Karpas-422 (cell line): ENCODE data around the gene MAP4K1. TPM values are rescaled to one million over a fixed set of nuclear protein-coding genes. Genes with fewer than 3 reads are reported as not detected.

ENCODE experiments used
- DNase-seq: peaks from one replicate; pipeline ENCODE4 v3.0.0-alpha.2; 2015
- H2AFZ ChIP-seq: fragments of 200-600 bp; sonication (generic); 2 replicates; pipeline ENCODE4 v1.6.1; 2014; ENCODE audit warnings: antibody characterized with exemption, low read length, mixed read lengths
- H3K27ac ChIP-seq: fragments of 200-600 bp; sonication (generic); 2 replicates; pipeline ENCODE4 v1.5.1; 2014; ENCODE audit warnings: mild to moderate bottlenecking, low read length, moderate library complexity
- H3K27me3 ChIP-seq: fragments of 200-600 bp; sonication (generic); 2 replicates; pipeline ENCODE4 v1.6.1; 2014; ENCODE audit warnings: low read length, mixed read lengths
- H3K36me3 ChIP-seq: fragments of 200-600 bp; sonication (generic); 2 replicates; pipeline ENCODE4 v1.6.1; 2014; ENCODE audit warnings: low read length, mixed read lengths; ENCODE audit not compliant: insufficient read depth
- H3K4me1 ChIP-seq: fragments of 200-600 bp; sonication (generic); 2 replicates; pipeline ENCODE4 v1.6.1; 2014; ENCODE audit warnings: mild to moderate bottlenecking, low read length, mixed read lengths
- H3K4me2 ChIP-seq: fragments of 200-600 bp; sonication (generic); 2 replicates; pipeline ENCODE4 v1.6.1; 2014; ENCODE audit warnings: low read length, low read depth, mild to moderate bottlenecking; ENCODE audit not compliant: poor library complexity, severe bottlenecking
- H3K4me3 ChIP-seq: fragments of 200-600 bp; sonication (generic); 2 replicates; pipeline ENCODE4 v1.5.1; 2014; ENCODE audit warnings: mild to moderate bottlenecking, antibody characterized with exemption, low read length, mixed read lengths
- H3K79me2 ChIP-seq: fragments of 200-600 bp; sonication (generic); 2 replicates; pipeline ENCODE4 v1.6.1; 2014; ENCODE audit warnings: mild to moderate bottlenecking, low read length, mixed read lengths
- H3K9ac ChIP-seq: fragments of 200-600 bp; sonication (generic); 2 replicates; pipeline ENCODE4 v1.6.0; 2014; ENCODE audit warnings: low read length
- H3K9me2 ChIP-seq: fragments of 200-600 bp; sonication (generic), shearing (Covaris generic); replicated peaks from 2 replicates; pipeline ENCODE4 v1.6.0; 2014; ENCODE audit warnings: mild to moderate bottlenecking, low read length, moderate library complexity; ENCODE audit not compliant: insufficient read depth
- H3K9me3 ChIP-seq: fragments of 300-700, 200-600 bp; sonication (generic); 2 replicates; pipeline ENCODE4 v1.6.1; 2014; ENCODE audit warnings: low read length, mixed read lengths
- H4K20me1 ChIP-seq: fragments of 200-600 bp; sonication (generic); 2 replicates; pipeline ENCODE4 v1.6.1; 2014; ENCODE audit warnings: mild to moderate bottlenecking, antibody characterized with exemption, low read length, low read depth; ENCODE audit not compliant: insufficient read depth
- total RNA-seq: library from RNA; depleted of rRNA; stranded (reverse); fragments of >200 nt; shearing (Covaris generic); gene quantifications from 2 replicates; pipeline ENCODE4 v1.2.3, GENCODE V29; 2014; ENCODE audit warnings: low replicate concordance; rRNA removed

MAP4K1 gene
- total RNA-seq, 1 experiment from 2014 or later = 262 TPM

DNA sequence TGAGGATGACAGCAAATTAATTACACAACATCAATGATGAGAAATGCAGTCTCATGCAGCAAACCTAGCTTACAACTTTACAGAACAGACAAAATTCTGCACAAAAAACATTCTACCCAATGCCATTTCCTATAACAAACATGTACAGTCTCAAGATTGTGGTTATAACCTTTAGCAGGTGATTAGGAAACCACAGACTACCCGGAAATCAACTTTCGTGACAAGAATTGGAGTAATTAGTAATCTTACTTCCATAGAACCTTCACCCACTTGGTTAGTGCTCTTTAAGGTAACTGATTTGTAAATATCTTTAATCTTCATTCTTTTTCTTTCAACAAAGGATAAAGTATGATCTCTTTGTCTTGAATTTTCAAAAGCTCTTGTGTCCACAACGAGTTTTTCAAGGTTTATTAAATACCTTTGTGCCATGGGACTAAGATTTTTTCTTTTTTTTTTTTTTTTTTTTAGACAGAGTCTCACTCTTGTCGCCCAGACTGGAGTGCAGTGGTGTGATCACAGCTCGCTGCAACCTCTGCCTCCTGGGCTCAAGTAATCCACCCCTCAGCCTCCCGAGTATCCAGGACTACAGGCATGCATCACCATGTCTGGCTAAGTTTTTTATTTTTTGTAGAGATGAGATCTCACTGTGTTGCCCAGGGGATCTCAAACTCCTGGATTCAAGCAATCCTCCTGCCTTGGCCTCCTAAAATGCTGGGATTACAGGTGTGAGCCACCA is 78.8 kb downstream of the MAP4K1 start:
- H3K36me3 ChIP-seq = no peaks in the 10 kb centered on the region
- no peak overlapping the region for H3K4me2 ChIP-seq
- H4K20me1 ChIP-seq = no peaks in the 10 kb centered on the region
- no peak overlapping the region for H2AFZ ChIP-seq
- H3K4me3 ChIP-seq = no peak overlapping the region
- no peak overlapping the region for H3K9ac ChIP-seq
- H3K4me1 ChIP-seq = peaks cover 4% of the 10 kb centered on the region
- H3K9me2 ChIP-seq = no peaks in the 10 kb centered on the region
- no peak for DNase-seq
- H3K27me3 ChIP-seq = no peaks in the 10 kb centered on the region
- H3K27ac ChIP-seq = no peak overlapping the region
- no peaks in the 10 kb centered on the region for H3K79me2 ChIP-seq
- H3K9me3 ChIP-seq = no peaks in the 10 kb centered on the region

DNA sequence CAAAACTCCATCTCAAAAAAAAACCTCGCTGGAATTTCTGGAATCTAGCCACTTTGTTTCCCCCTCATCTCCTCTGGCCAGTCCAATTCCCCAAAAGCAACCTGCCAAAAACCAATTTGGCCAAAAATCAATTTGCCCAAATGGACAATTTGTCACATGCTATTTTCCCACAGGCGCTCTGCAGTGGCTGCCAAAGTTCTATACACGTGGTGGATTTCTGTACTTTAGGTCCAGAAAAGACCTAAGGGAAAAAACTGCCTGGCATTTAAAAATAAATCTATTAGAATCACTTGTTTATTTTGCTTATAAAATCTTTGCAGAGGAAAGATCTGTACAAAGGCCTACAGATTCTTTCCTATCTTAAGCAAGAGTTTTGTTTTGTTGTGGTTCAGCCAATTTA is 79.4 kb downstream of the MAP4K1 start:
- Histone ChIP-seq H4K20me1 (no peaks in the 10 kb centered on the region), H2AFZ (no peak overlapping the region), H3K27me3 (no peaks in the 10 kb centered on the region), H3K27ac (no peak overlapping the region), H3K9ac (no peak overlapping the region), H3K4me3 (no peak overlapping the region), H3K9me2 (no peaks in the 10 kb centered on the region), H3K4me2 (no peak overlapping the region), H3K36me3 (no peaks in the 10 kb centered on the region), H3K79me2 (no peaks in the 10 kb centered on the region), H3K4me1 (peaks cover 3% of the 10 kb centered on the region; the same call in 1 of the 2 replicates), H3K9me3 (no peaks in the 10 kb centered on the region)
- no peak for DNase-seq

Other genes starting within 250 kb of the MAP4K1 start
- 188 and 199 TPM in 2 replicates for gene PSMD8, start 243.4 kb downstream of the MAP4K1 start, total RNA-seq
- gene GGN, start 229.9 kb downstream of the MAP4K1 start, total RNA-seq = not detected in 2 replicates
- 0.07 and 0.11 TPM in 2 replicates for gene SPRED3, start 229.3 kb downstream of the MAP4K1 start, total RNA-seq
- 12.8 and 21.4 TPM in 2 replicates for gene FAM98C, start 214.9 kb downstream of the MAP4K1 start, total RNA-seq
- 0.14 and 0.15 TPM in 2 replicates for gene RASGRP4, start 191.7 kb downstream of the MAP4K1 start, total RNA-seq
- gene RYR1, start 184.3 kb downstream of the MAP4K1 start, total RNA-seq = 0.45 and 1.3 TPM in 2 replicates
- gene EIF3K, start 1.2 kb upstream of the MAP4K1 start, total RNA-seq = 474 and 745 TPM in 2 replicates
- gene ACTN4, start 29.7 kb upstream of the MAP4K1 start, total RNA-seq = 54.6 and 106 TPM in 2 replicates
- 0.40 TPM in 1 of 2 replicates, not detected in the other for gene CAPN12, start 126.5 kb upstream of the MAP4K1 start, total RNA-seq
- not detected in 2 replicates for gene LGALS7, start 155.6 kb upstream of the MAP4K1 start, total RNA-seq
- gene LGALS7B, start 171.2 kb upstream of the MAP4K1 start, total RNA-seq = not detected in 2 replicates
- gene LGALS4, start 195.0 kb upstream of the MAP4K1 start, total RNA-seq = 0.52 and 1.4 TPM in 2 replicates
- gene ECH1, start 213.8 kb upstream of the MAP4K1 start, total RNA-seq = 150 and 162 TPM in 2 replicates
- 212 and 217 TPM in 2 replicates for gene HNRNPL, start 232.0 kb upstream of the MAP4K1 start, total RNA-seq